Measurements from ENCODE around the gene PLPPR3. TPM values are rescaled to one million over a fixed set of nuclear protein-coding genes. Genes with fewer than 3 reads are reported as not detected.

PLPPR3 gene
- total RNA-seq, 1 experiment from 2014 or later, result not detected

- no peak for TF ChIP-seq CTCF (IDR thresholded peaks at IDR 0.05; ENCODE audit: unreplicated experiment)
- DNase-seq (ENCODE audit: unreplicated experiment), result no peak
- no TSS peak for BruUV-seq (replicated peaks)
- ChIA-PET POLR2A (no interaction called here), CTCF (no interaction called here)
- no peaks in the 10 kb centered on the region for H3K36me3 Mint-ChIP-seq (ENCODE audit: insufficient read depth, unreplicated experiment)
- peaks cover 8% of the 10 kb centered on the region for H3K4me1 Mint-ChIP-seq (ENCODE audit: insufficient read depth, unreplicated experiment)
- H3K4me3 Mint-ChIP-seq (ENCODE audit: unreplicated experiment), result no peak overlapping the region
- no peaks in the 10 kb centered on the region for H3K9me3 Mint-ChIP-seq (ENCODE audit: unreplicated experiment)
- no peak overlapping the region for H3K27ac Mint-ChIP-seq (ENCODE audit: low read depth, unreplicated experiment)
- no peaks in the 10 kb centered on the region for H3K27me3 Mint-ChIP-seq (ENCODE audit: insufficient read depth, unreplicated experiment)
- intact Hi-C loops (cut with micrococcal nuclease), result loop anchor here (10.0 kb wide), 1 partner anchor 132 kb away; the partner anchor contains the start of gene WDR18
Measured at GRCh38 chr19:853014-853585, 31.3 kb upstream of the PLPPR3 start.

GRCh38 chr19:852136-853013 lies 30.6 kb upstream of the PLPPR3 start, which contains the start of gene ELANE:
TSS of gene ELANE (plus strand) at chr19:852303. CDS start at chr19:852329, 26 bp downstream.
- DNase-seq (ENCODE audit: unreplicated experiment), result no peak
- CTCF ChIA-PET, result no interaction called here
- intact Hi-C loops (cut with micrococcal nuclease), result loop anchor here (10.0 kb wide), 1 partner anchor 132 kb away; the partner anchor contains the start of gene WDR18
- Mint-ChIP-seq H3K27ac (ENCODE audit: low read depth, unreplicated experiment) (no peak within 1 kb of the TSS), H3K9me3 (ENCODE audit: unreplicated experiment) (no peaks in the 10 kb centered on the region), H3K36me3 (ENCODE audit: insufficient read depth, unreplicated experiment) (no peaks in the 10 kb centered on the region), H3K4me3 (ENCODE audit: unreplicated experiment) (no peak within 1 kb of the TSS), H3K27me3 (ENCODE audit: insufficient read depth, unreplicated experiment) (peaks cover 5% of the 10 kb centered on the region), H3K4me1 (ENCODE audit: insufficient read depth, unreplicated experiment) (peaks cover 10% of the 10 kb centered on the region)
- BruUV-seq (replicated peaks), result no TSS peak
- TF ChIP-seq CTCF (IDR thresholded peaks at IDR 0.05; ENCODE audit: unreplicated experiment), result no peak
- POLR2A ChIA-PET, result no interaction called here

- Mint-ChIP-seq H3K4me1 (ENCODE audit: insufficient read depth, unreplicated experiment) (peaks cover 14% of the 10 kb centered on the region), H3K36me3 (ENCODE audit: insufficient read depth, unreplicated experiment) (no peaks in the 10 kb centered on the region), H3K4me3 (ENCODE audit: unreplicated experiment) (peak overlapping the region; percentile 46), H3K9me3 (ENCODE audit: unreplicated experiment) (no peaks in the 10 kb centered on the region), H3K27me3 (ENCODE audit: insufficient read depth, unreplicated experiment) (peaks cover 12% of the 10 kb centered on the region), H3K27ac (ENCODE audit: low read depth, unreplicated experiment) (no peak overlapping the region)
- intact Hi-C loops (cut with micrococcal nuclease), result loop anchor here (10.0 kb wide), 1 partner anchor 134 kb away; the partner anchor contains the start of gene WDR18
- no peak for TF ChIP-seq CTCF (IDR thresholded peaks at IDR 0.05; ENCODE audit: unreplicated experiment)
- CTCF ChIA-PET, result interaction anchor here (0.5 to 0.8 kb wide), 3 partner anchors 43 to 80 kb away, joined by 3 to 5 read pairs (median 3); no protein-coding TSS in a partner anchor
- no TSS peak for BruUV-seq (replicated peaks)
- no peak for DNase-seq (ENCODE audit: unreplicated experiment)
- POLR2A ChIA-PET, result interaction anchor here (0.6 to 1.5 kb wide), 5 partner anchors 43 to 133 kb away, joined by 3 to 6 read pairs (median 3); partner anchors contain the start of genes PTBP1, RNU6-9 and WDR18
Measured at GRCh38 chr19:850979-851335, 29.2 kb upstream of the PLPPR3 start.
